ENCODE data around the gene DAAM2.

Gene DAAM2

DNA sequence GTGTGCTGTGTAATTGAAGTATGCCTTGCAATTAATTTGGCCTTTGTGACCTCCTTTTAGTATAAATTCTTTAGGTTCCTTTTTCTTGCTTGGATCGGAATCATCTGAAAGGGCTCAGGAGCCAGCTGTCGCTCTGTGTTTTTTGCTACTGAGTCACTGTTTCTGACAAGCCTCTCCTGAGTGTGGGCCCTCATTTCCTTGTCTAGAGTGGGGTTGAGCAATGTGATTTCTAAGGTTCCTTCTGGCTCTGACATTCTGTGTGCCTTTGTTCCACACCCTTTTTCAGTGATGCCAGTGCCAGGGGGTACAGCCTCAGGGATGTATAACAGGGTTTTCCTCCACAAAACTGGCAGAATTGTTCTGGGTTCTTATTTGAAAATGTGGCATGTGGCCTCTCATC lies 26.5 kb downstream of the DAAM2 start:
- TF ChIP-seq, protein P1, sequence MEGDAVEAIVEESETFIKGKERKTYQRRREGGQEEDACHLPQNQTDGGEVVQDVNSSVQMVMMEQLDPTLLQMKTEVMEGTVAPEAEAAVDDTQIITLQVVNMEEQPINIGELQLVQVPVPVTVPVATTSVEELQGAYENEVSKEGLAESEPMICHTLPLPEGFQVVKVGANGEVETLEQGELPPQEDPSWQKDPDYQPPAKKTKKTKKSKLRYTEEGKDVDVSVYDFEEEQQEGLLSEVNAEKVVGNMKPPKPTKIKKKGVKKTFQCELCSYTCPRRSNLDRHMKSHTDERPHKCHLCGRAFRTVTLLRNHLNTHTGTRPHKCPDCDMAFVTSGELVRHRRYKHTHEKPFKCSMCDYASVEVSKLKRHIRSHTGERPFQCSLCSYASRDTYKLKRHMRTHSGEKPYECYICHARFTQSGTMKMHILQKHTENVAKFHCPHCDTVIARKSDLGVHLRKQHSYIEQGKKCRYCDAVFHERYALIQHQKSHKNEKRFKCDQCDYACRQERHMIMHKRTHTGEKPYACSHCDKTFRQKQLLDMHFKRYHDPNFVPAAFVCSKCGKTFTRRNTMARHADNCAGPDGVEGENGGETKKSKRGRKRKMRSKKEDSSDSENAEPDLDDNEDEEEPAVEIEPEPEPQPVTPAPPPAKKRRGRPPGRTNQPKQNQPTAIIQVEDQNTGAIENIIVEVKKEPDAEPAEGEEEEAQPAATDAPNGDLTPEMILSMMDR (IDR thresholded peaks at IDR 0.05): no peak
- Histone ChIP-seq H3K4me1 (peaks cover 0 to 94% (median 64%) of the 10 kb centered on the region in 4 donors), H3K27ac (peak overlapping the region; percentile 33 to 72)

DNA sequence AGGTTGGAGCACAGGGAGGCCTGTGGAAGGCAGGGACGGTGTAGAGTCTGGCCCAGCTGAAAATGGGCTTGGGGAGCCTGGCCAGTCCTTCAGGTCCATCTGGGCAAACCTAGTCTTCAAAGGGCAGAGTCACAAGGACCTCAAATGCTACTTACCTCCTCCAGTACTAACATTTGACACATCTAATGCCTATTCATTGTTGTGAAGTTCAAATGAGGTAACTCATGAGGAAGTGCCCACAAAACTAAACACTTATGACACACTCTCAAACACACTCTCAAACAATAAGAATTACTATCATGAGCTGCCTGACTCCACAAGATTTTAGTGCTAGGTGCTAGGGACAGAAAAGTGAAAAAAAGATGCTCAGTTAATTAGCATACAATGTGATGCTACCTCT lies 27.1 kb downstream of the DAAM2 start:
- TF ChIP-seq, protein P1 (IDR thresholded peaks at IDR 0.05): no peak
- Histone ChIP-seq H3K4me1 (peaks cover 0 to 94% (median 66%) of the 10 kb centered on the region in 4 donors), H3K9me3 (no peaks in the 10 kb centered on the region), H3K27me3 (no peaks in the 10 kb centered on the region), H3K4me3 (no peak overlapping the region), H3K36me3 (no peaks in the 10 kb centered on the region), H3K27ac (peak overlapping the region; percentile 33 to 72)
- intact Hi-C loops (cut with DNase I; ENCODE audit: low total_unique reads): no loop called here
- DNase-seq: no peak

More for the DNA sequence above, 26.5 kb downstream of the DAAM2 start:
- intact Hi-C loops (cut with DNase I; ENCODE audit: low total_unique reads): no loop called here
- no peaks in the 10 kb centered on the region for H3K9me3 ChIP-seq
- H3K27me3 ChIP-seq: no peaks in the 10 kb centered on the region
- no peaks in the 10 kb centered on the region for H3K36me3 ChIP-seq
- H3K4me3 ChIP-seq: no peak overlapping the region
- DNase-seq: peak in 1 of 2 donors; percentile 53

DNA sequence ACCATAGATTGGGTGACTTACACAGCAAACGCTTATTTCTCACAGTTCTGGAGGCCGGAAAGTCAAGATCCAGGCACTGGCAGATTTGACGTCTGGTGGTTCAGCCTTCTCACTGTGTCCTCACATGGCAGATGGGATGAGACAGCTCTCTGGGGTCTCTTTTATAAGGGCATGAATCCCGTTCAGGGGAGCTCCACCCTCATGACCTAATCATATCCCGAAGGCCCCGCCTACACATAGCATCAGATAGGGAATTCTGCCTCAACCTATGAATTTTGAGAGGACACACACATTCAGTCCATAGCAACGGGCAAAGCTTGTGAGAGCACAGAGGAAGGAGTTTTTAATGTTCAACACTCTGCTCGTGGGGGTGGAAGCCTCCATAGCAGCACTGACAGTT lies 27.5 kb downstream of the DAAM2 start:
- H3K9me3 ChIP-seq: no peaks in the 10 kb centered on the region
- intact Hi-C loops (cut with DNase I; ENCODE audit: low total_unique reads): no loop called here
- peaks cover 0 to 94% (median 68%) of the 10 kb centered on the region in 4 donors for H3K4me1 ChIP-seq
- no peak overlapping the region for H3K4me3 ChIP-seq
- peak overlapping the region; percentile 33 to 72 for H3K27ac ChIP-seq
- H3K27me3 ChIP-seq: no peaks in the 10 kb centered on the region
- no peak for DNase-seq
- H3K36me3 ChIP-seq: no peaks in the 10 kb centered on the region
- TF ChIP-seq, protein P1 (IDR thresholded peaks at IDR 0.05): no peak

DNA sequence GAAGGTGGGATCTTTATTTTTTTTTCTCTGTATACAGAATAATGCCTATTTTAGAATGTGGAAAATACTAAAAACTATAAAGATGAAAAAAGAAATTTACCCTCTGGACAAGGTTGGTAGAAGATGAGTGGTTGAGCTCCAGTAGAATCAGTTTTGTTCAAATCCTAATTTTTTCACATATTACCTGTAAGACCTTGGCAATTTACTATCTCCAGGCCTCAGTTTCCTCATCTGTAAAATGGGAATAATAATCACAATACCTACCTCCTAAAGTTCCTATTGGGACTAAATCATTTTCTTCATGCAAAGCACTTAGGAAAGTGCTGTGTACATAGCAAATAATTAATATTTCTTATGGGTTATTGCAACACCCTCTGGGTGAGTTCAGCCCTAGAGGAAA lies 28.4 kb downstream of the DAAM2 start:
- Histone ChIP-seq H3K27me3 (no peaks in the 10 kb centered on the region), H3K4me3 (peak overlapping the region in 1 of 2 donors; percentile 37), H3K4me1 (peaks cover 0 to 98% (median 72%) of the 10 kb centered on the region in 4 donors), H3K27ac (peak overlapping the region; percentile 72 to 80), H3K9me3 (no peaks in the 10 kb centered on the region), H3K36me3 (no peaks in the 10 kb centered on the region)
- DNase-seq: no peak
- intact Hi-C loops (cut with DNase I; ENCODE audit: low total_unique reads): no loop called here
- TF ChIP-seq, protein P1 (IDR thresholded peaks at IDR 0.05): no peak

DNA sequence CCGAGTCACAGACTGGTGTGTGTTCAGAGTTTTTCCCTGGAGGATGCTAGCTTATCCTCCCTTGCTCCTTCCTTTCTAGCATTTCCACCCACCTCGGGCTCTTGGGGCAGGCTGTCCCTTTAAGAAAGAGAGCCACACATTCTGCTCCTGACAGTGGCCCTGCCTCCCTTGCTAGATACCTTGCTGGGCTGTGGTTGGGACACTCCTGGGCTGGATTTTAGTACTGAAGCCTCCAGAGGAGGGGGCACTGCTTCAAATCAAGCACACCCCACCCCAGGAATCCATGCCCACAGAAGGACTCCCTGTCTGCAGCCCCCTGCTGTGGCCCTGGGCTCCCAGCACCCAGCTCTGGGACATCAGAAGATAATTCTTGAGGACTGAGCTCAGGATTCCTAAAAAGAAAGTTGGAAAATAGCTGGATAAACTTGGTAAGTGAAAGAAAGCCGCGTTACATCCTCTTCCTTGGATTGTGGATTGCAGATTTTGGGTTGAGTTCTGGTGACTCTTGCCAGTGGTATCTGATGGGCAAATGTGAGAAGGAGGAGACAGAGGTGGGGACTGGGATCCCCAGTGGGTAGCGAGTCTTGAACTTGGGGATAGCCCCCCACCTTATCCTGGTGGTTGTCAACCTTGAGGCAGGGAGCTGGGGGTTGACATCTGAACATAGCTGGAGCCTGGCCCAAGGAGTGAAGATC lies 29.0 kb downstream of the DAAM2 start:
- Histone ChIP-seq H3K4me1 (peaks cover 0 to 100% (median 73%) of the 10 kb centered on the region in 4 donors), H3K9me3 (no peaks in the 10 kb centered on the region), H3K27me3 (no peaks in the 10 kb centered on the region), H3K27ac (peak overlapping the region; percentile 72 to 80), H3K4me3 (peak overlapping the region; percentile 0 to 37), H3K36me3 (no peaks in the 10 kb centered on the region)
- no peak for DNase-seq
- TF ChIP-seq, protein P1 (IDR thresholded peaks at IDR 0.05): no peak
- intact Hi-C loops (cut with DNase I; ENCODE audit: low total_unique reads): no loop called here

Measured in tibial artery (tissue), 4 donors.